HG03066 (cell line): ENCODE results near the gene PHF12.
"Not testable (repeated sequence)": the region's sequence is repeated elsewhere in the genome, so short reads cannot be mapped to it uniquely, and the experiment has no call there.

Source experiments
- ATAC-seq: cut with Tn5 transposase; IDR thresholded peaks from one replicate; pipeline ENCODE4 v1.9.1; 2021; ENCODE audit warnings: low read depth; ENCODE audit not compliant: unreplicated experiment

PHF12 gene

GRCh38 chr17:28906706-28907438 is 44.4 kb downstream of the PHF12 start:
- ATAC-seq, result no peak

GRCh38 chr17:28906276-28906675 is 45.0 kb downstream of the PHF12 start:
- no peak for ATAC-seq

GRCh38 chr17:28904800-28905199 is 46.5 kb downstream of the PHF12 start:
- ATAC-seq, result no peak

- ATAC-seq, result not testable (repeated sequence)
Observed at GRCh38 chr17:28903546-28903841, 47.8 kb downstream of the PHF12 start.

- peak; percentile 76 for ATAC-seq
Observed at GRCh38 chr17:28902819-28903545, 48.3 kb downstream of the PHF12 start, which contains the start of gene DHRS13. TSS of gene DHRS13 (minus strand) at chr17:28903079. CDS start at chr17:28902944, 135 bp downstream.

- ATAC-seq, result peak; percentile 42
Observed at GRCh38 chr17:28901866-28902818, 49.2 kb downstream of the PHF12 start.

- no peak for ATAC-seq
Observed at GRCh38 chr17:28900986-28901726, 50.2 kb downstream of the PHF12 start.

GRCh38 chr17:28899212-28899815 is 52.0 kb downstream of the PHF12 start:
- no peak for ATAC-seq

- no peak for ATAC-seq
Observed at GRCh38 chr17:28898527-28898955, 52.8 kb downstream of the PHF12 start.

GRCh38 chr17:28897769-28898526 is 53.4 kb downstream of the PHF12 start:
- ATAC-seq, result no peak

GRCh38 chr17:28896884-28897768 is 54.2 kb downstream of the PHF12 start, which contains the start of gene FLOT2:
TSS of gene FLOT2 (minus strand) at chr17:28897733. CDS start at chr17:28897574, 159 bp downstream.
- no peak for ATAC-seq

- no peak for ATAC-seq
Observed at GRCh38 chr17:28896491-28896883, 54.8 kb downstream of the PHF12 start.

- ATAC-seq, result no peak
Observed at GRCh38 chr17:28895794-28896447, 55.4 kb downstream of the PHF12 start.

- ATAC-seq, result not testable (repeated sequence)
Observed at GRCh38 chr17:28893248-28894183, 57.8 kb downstream of the PHF12 start.

- no peak for ATAC-seq
Observed at GRCh38 chr17:28892024-28892423, 59.3 kb downstream of the PHF12 start.

- ATAC-seq, result no peak
Observed at GRCh38 chr17:28891201-28891600, 60.1 kb downstream of the PHF12 start.
